Measurements from ENCODE around the gene CLEC12A. TPM values are rescaled to one million over a fixed set of nuclear protein-coding genes. Genes with fewer than 3 reads are reported as not detected.

The CLEC12A gene
- total RNA-seq, 1 experiment from 2014 or later: not detected

DNA sequence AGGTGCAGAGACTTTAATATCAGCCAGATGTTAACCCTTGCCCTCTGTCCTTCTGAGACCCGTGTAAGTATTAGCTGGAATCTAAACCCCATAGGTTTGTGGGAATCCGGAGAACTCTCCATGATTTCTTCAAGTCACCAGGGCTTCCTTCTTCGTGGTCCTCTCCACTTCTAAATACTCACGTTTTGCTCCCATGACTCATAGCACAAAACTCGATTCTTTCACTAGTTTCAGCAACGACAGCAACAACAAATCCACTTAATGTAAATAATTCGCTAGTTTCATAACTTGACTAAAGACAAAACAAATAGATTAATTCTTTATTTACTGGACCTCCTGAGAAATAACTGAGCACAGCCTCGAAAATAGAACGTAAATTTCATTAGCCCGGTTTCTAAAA lies 34.6 kb upstream of the CLEC12A start:
- H3K27ac Mint-ChIP-seq (ENCODE audit: unreplicated experiment): no peak overlapping the region
- peaks cover 27% of the 10 kb centered on the region for H3K27me3 Mint-ChIP-seq (ENCODE audit: insufficient read depth, unreplicated experiment)
- ChIA-PET CTCF (no interaction called here), POLR2A (no interaction called here)
- intact Hi-C loops (cut with micrococcal nuclease; ENCODE audit: unreplicated experiment): no loop called here
- no peak for DNase-seq
- Histone ChIP-seq H3K27me3 (replicated peaks; ENCODE audit: control insufficient read depth, insufficient read depth, low read length) (no peaks in the 10 kb centered on the region), H3K9me3 (no peaks in the 10 kb centered on the region), H3K36me3 (ENCODE audit: control insufficient read depth, insufficient read depth, low read length) (no peaks in the 10 kb centered on the region), H3K4me1 (no peaks in the 10 kb centered on the region), H3K4me3 (ENCODE audit: low read depth, low read length) (no peak overlapping the region)
- H3K4me1 Mint-ChIP-seq (ENCODE audit: low read depth, unreplicated experiment): no peaks in the 10 kb centered on the region
- no peak overlapping the region for H3K4me3 Mint-ChIP-seq (ENCODE audit: unreplicated experiment)
- no peaks in the 10 kb centered on the region for H3K9me3 Mint-ChIP-seq (ENCODE audit: unreplicated experiment)
- no peaks in the 10 kb centered on the region for H3K36me3 Mint-ChIP-seq (ENCODE audit: insufficient read depth, unreplicated experiment)
- BruUV-seq (replicated peaks): no TSS peak
- TF ChIP-seq, protein P1, sequence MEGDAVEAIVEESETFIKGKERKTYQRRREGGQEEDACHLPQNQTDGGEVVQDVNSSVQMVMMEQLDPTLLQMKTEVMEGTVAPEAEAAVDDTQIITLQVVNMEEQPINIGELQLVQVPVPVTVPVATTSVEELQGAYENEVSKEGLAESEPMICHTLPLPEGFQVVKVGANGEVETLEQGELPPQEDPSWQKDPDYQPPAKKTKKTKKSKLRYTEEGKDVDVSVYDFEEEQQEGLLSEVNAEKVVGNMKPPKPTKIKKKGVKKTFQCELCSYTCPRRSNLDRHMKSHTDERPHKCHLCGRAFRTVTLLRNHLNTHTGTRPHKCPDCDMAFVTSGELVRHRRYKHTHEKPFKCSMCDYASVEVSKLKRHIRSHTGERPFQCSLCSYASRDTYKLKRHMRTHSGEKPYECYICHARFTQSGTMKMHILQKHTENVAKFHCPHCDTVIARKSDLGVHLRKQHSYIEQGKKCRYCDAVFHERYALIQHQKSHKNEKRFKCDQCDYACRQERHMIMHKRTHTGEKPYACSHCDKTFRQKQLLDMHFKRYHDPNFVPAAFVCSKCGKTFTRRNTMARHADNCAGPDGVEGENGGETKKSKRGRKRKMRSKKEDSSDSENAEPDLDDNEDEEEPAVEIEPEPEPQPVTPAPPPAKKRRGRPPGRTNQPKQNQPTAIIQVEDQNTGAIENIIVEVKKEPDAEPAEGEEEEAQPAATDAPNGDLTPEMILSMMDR (IDR thresholded peaks at IDR 0.05; ENCODE audit: insufficient read depth in 1 of 2, low read depth in 1 of 2, low read length in 1 of 2, severe bottlenecking in 1 of 2, unreplicated experiment in 1 of 2): no peak

DNA sequence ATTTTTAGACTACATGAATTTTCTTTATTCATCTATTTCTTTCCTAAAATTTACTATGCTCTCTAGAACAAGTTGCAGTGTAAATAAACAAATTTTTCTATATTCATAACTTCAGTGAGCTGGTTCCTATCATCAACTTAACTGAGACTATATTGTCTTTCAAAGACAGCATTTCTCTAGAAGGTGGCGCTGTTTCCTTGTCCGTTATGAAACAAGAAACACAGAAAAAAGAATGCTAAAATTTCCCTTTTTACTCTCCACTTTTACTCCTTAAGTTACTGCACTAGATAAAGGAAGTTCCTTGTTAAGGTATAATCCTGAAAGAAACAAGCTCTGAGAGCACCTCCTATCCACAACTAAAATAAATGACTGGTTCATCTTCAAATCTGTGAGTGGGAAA lies 30.8 kb upstream of the CLEC12A start:
- ChIA-PET POLR2A (no interaction called here), CTCF (no interaction called here)
- H3K9me3 Mint-ChIP-seq (ENCODE audit: unreplicated experiment): no peaks in the 10 kb centered on the region
- TF ChIP-seq, protein P1 (IDR thresholded peaks at IDR 0.05; ENCODE audit: insufficient read depth in 1 of 2, low read depth in 1 of 2, low read length in 1 of 2, severe bottlenecking in 1 of 2, unreplicated experiment in 1 of 2): peak; percentile 28 to 42
- no peak for DNase-seq
- H3K4me1 ChIP-seq: no peaks in the 10 kb centered on the region
- H3K4me3 Mint-ChIP-seq (ENCODE audit: unreplicated experiment): no peak overlapping the region
- no peaks in the 10 kb centered on the region for H3K4me1 Mint-ChIP-seq (ENCODE audit: low read depth, unreplicated experiment)
- H3K36me3 ChIP-seq (ENCODE audit: control insufficient read depth, insufficient read depth, low read length): no peaks in the 10 kb centered on the region
- no peak overlapping the region for H3K27ac Mint-ChIP-seq (ENCODE audit: unreplicated experiment)
- H3K27me3 Mint-ChIP-seq (ENCODE audit: insufficient read depth, unreplicated experiment): peaks cover 27% of the 10 kb centered on the region
- H3K36me3 Mint-ChIP-seq (ENCODE audit: insufficient read depth, unreplicated experiment): no peaks in the 10 kb centered on the region
- intact Hi-C loops (cut with micrococcal nuclease; ENCODE audit: unreplicated experiment): no loop called here
- no peak overlapping the region for H3K4me3 ChIP-seq (ENCODE audit: low read depth, low read length)
- no peaks in the 10 kb centered on the region for H3K27me3 ChIP-seq (replicated peaks; ENCODE audit: control insufficient read depth, insufficient read depth, low read length)
- H3K9me3 ChIP-seq: no peaks in the 10 kb centered on the region
- BruUV-seq (replicated peaks): no TSS peak

DNA sequence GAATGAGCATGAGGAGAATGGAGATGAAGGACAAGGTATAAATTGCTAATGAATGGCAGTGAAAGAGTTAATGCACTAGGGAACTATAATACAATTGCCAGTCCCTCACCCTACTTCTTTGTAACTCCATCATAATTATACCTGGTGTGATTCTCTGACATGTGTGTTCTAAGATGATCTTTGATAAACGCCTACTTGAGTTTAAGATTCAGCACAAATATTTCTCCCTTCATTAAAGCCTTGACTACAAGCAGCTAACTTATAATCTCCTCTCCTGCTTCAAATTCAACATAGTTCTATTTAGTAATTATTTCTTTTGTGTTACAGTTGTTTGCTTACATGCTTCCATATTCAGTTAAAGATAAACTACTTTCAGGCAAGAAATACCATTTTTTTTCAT lies 29.4 kb upstream of the CLEC12A start:
- Histone ChIP-seq H3K4me3 (ENCODE audit: low read depth, low read length) (no peak overlapping the region), H3K27me3 (replicated peaks; ENCODE audit: control insufficient read depth, insufficient read depth, low read length) (no peaks in the 10 kb centered on the region), H3K4me1 (no peaks in the 10 kb centered on the region), H3K36me3 (ENCODE audit: control insufficient read depth, insufficient read depth, low read length) (no peaks in the 10 kb centered on the region), H3K9me3 (no peaks in the 10 kb centered on the region)
- no peaks in the 10 kb centered on the region for H3K9me3 Mint-ChIP-seq (ENCODE audit: unreplicated experiment)
- no peak overlapping the region for H3K4me3 Mint-ChIP-seq (ENCODE audit: unreplicated experiment)
- ChIA-PET POLR2A (no interaction called here), CTCF (no interaction called here)
- no peak overlapping the region for H3K27ac Mint-ChIP-seq (ENCODE audit: unreplicated experiment)
- TF ChIP-seq, protein P1 (IDR thresholded peaks at IDR 0.05; ENCODE audit: insufficient read depth in 1 of 2, low read depth in 1 of 2, low read length in 1 of 2, severe bottlenecking in 1 of 2, unreplicated experiment in 1 of 2): no peak
- no peak for DNase-seq
- no TSS peak for BruUV-seq (replicated peaks)
- no peaks in the 10 kb centered on the region for H3K4me1 Mint-ChIP-seq (ENCODE audit: low read depth, unreplicated experiment)
- intact Hi-C loops (cut with micrococcal nuclease; ENCODE audit: unreplicated experiment): no loop called here
- no peaks in the 10 kb centered on the region for H3K36me3 Mint-ChIP-seq (ENCODE audit: insufficient read depth, unreplicated experiment)
- peaks cover 22% of the 10 kb centered on the region for H3K27me3 Mint-ChIP-seq (ENCODE audit: insufficient read depth, unreplicated experiment)

Measured in Caco-2 (cell line).